ENCODE data around the gene TMCC3.
"Not testable (repeated sequence)": the region's sequence is repeated elsewhere in the genome, so short reads cannot be mapped to it uniquely, and the experiment has no call there.

The TMCC3 gene

DNA sequence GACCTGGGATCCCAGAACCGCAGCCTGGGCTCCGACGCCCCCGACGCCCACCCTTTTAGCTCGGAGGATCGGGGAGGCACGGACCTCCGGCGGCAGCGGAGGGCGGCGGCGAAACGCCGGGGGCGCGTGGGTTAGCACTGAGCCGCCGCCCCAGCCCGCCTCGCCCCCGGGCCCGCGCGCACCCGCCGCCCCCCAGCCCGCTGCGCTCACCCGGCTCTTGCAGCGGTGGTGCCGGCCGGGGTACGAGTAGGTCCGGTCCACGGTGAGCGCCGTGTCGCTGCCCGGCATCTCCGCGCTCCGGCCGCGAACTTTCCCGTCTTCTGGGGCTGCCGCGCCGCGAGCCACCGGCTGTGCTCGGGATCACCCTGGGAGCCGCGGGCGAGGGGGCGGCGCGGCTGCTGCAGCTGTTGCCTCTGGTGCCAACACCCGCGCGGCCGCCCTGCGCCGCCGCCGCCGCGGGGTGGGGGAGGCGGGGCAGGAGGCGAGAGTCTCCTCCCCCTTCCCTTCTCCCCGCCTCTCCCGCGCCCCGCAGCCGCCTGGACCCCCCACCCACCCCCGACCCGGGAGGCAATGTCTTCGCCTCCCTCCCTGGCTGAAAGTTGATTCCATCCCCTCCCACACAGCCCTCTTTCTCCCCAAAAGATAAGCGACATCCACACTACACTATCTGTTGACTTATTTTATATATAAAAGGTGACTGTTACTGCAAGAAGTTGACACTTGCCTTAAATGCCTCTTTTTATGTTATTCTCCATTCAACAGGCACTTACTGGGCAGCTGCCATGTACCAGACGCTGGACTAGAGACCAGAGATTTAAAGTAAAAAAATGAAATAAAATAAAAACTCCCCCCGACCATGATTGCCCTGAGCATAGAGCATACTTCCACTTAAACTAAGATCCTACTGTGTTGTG lies at the start of gene TMCC3:
Gene TMCC3, minus strand, starts transcription at position 415 of the 914 bp plus-strand sequence. Its CDS starts 127 bp downstream, at position 288.
- FAIRE-seq (peak; percentile 72), DNase-seq (ENCODE audit: insufficient read length, low spot score) (peak; percentile 36)

DNA sequence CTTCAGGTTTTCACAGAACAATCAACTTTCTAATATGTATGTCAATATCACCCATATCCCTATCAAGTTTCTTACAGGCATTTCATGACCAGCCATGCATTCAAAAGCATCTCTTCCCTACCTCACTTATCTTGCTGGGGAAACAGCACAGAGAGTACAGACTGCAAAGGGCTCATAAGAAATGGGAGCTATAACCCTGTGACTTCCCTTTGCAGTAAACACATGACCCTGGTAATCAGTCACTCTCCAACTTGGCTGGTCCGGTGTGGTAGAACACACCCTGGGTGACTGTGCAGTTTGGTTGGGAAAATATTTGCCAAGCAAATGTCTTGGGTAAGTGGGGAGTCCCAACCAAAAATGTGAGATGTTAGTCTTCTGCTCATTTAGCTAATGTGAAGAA lies 49.4 kb upstream of the TMCC3 start:
- DNase-seq (ENCODE audit: insufficient read length, low spot score): no peak
- no peak for FAIRE-seq

- FAIRE-seq (no peak), DNase-seq (ENCODE audit: insufficient read length, low spot score) (no peak)
Measured at GRCh38 chr12:94698578-94698977, 48.2 kb upstream of the TMCC3 start.

GRCh38 chr12:94697631-94698030 lies 47.3 kb upstream of the TMCC3 start:
- no peak for FAIRE-seq
- DNase-seq (ENCODE audit: insufficient read length, low spot score): no peak

- DNase-seq (ENCODE audit: insufficient read length, low spot score) (no peak), FAIRE-seq (no peak)
Measured at GRCh38 chr12:94694732-94695131, 44.4 kb upstream of the TMCC3 start.

DNA sequence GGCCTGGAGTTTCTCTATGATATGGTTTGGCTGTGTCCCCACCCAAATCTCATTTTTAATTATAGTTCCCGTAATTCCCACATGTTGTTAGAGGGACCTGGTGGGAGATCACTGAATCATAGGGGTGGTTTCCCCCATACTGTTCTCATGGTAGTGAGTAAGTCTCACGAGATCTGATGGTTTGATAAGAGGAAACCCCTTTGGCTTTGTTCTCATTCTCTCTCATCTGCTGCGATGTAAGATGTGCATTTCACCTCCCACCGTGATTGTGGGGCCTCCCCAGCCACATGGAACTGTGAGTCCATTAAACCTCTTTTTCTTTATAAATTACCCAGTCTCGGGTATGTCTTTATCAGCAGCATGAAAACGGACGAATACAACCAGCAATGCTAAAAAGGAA lies 42.5 kb upstream of the TMCC3 start:
- not testable (repeated sequence) for DNase-seq (ENCODE audit: insufficient read length, low spot score); FAIRE-seq

GRCh38 chr12:94690198-94690771 lies 39.9 kb upstream of the TMCC3 start:
- DNase-seq (ENCODE audit: insufficient read length, low spot score) (no peak), FAIRE-seq (no peak)

DNA sequence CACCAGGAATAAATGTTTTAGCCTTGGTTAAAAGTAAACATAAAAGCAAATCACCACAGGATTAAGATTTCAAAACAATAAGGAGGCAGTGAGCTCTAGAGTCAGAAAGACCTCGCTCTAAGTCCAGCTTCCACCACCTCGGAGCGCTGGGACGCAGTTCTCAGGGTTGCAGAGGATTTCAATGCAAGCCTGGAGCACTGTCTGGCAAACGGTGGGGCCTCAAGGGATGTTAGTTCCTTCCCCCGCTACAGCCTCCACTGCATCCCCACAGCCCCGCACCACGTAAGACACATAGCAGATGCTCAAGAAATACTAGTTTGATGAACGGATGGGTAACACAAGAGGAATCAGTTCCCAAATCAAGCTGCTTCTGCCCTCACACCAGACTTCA lies 39.3 kb upstream of the TMCC3 start:
- FAIRE-seq (no peak), DNase-seq (ENCODE audit: insufficient read length, low spot score) (no peak)

- DNase-seq (ENCODE audit: insufficient read length, low spot score) (no peak), FAIRE-seq (no peak)
Measured at GRCh38 chr12:94689002-94689645, 38.8 kb upstream of the TMCC3 start.

- FAIRE-seq: no peak
- DNase-seq (ENCODE audit: insufficient read length, low spot score): no peak
Measured at GRCh38 chr12:94687891-94688290, 37.5 kb upstream of the TMCC3 start.

- DNase-seq (ENCODE audit: insufficient read length, low spot score) (no peak), FAIRE-seq (no peak)
Measured at GRCh38 chr12:94686834-94687628, 36.7 kb upstream of the TMCC3 start.

DNA sequence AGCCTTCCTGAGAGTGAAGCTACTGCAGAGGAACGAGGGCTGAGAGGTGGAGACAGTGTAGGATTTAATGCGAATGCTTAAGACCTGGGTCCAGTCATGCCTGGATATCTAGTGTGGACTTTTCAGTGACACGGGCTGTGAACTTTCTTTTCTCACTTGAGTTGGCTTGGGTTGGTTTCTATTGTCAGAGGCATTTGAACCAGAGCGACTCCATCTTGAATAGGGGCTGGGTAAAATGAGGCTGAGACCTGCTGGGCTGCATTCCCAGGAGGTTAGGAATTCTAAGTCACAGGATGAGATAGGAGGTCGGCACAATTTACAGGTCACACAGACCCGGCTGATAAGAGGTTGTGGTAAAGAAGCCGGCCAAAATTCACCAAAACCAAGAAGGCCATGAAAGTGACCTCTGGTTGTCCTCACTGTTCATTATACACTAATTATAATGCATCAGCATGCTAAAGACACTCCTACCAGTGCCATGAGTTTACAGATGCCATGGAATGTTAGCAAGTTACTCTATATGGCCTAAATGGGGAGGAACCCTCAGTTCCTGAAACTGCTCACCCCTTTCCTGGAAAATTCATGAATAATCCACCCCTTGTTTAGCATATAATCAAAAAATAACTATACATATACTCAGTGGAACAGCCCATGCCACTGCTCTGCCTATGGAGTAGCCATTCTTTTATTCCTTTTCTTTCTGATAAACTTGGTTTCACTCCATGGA lies 34.2 kb upstream of the TMCC3 start:
- no peak for FAIRE-seq
- DNase-seq (ENCODE audit: insufficient read length, low spot score): no peak

DNA sequence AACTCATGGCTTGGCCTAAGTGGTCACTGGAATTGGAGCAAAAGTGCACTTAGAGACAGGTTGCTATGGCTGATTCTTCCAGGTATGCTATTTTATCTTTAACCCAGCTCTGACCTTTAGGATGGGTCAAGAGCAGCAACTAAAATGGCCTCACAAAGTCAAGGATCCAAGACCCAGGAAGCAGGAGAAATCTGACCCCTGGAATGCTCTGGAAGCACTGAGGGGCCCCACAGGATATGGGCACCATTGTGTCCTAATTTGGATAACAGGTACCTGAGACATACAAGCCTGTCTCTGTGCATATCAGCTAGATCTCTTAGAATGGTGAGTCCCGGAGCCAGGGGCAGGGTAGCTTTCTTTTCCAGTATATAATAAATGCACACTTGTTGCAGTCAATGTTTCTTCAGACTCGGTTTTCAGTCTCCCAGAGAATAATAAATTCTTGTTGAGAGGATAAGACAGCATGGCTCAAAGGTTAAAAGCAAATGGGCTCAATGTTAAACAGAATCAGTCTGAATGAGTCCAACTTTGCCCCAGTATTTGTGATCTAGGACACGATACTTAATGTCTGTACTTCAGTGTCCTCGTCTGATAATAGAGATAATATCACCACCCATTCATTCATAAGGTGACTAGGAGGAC lies 29.3 kb upstream of the TMCC3 start:
- FAIRE-seq: no peak
- no peak for DNase-seq (ENCODE audit: insufficient read length, low spot score)

GRCh38 chr12:94678849-94679248 lies 28.5 kb upstream of the TMCC3 start:
- FAIRE-seq (no peak), DNase-seq (ENCODE audit: insufficient read length, low spot score) (no peak)

- FAIRE-seq: no peak
- DNase-seq (ENCODE audit: insufficient read length, low spot score): no peak
Measured at GRCh38 chr12:94678379-94678778, 28.0 kb upstream of the TMCC3 start.

GRCh38 chr12:94677778-94678177 lies 27.4 kb upstream of the TMCC3 start:
- DNase-seq (ENCODE audit: insufficient read length, low spot score) (no peak), FAIRE-seq (no peak)

DNA sequence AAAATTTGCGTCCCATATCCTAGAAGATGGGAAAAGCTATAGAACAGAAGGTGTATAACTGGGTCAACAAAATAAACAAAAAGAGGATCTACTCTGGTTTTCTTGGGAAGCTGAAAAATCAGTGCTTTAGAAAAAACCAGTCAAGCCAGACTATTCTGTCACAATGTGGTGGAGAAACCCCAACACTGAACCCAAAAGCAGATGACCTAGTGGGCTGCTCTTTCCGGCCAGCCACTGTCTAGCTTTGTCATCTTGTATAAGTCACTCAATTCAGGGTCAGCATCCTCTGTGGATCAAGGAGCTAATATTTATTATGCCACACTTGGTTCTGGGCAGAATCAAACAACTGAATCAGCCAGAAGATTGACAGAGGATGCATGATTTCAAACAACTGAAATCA lies 26.6 kb upstream of the TMCC3 start:
- no peak for DNase-seq (ENCODE audit: insufficient read length, low spot score)
- FAIRE-seq: no peak

GRCh38 chr12:94676031-94676641 lies 25.8 kb upstream of the TMCC3 start:
- DNase-seq (ENCODE audit: insufficient read length, low spot score): no peak
- FAIRE-seq: no peak

GRCh38 chr12:94674835-94675234 lies 24.5 kb upstream of the TMCC3 start:
- FAIRE-seq (no peak), DNase-seq (ENCODE audit: insufficient read length, low spot score) (no peak)
